Urinary bladder (tissue), 4 donors: ENCODE measurements around the gene SLC30A7. TPM values are rescaled to one million over a fixed set of nuclear protein-coding genes. Genes with fewer than 3 reads are reported as not detected.
"Not testable (repeated sequence)": the region's sequence is repeated elsewhere in the genome, so short reads cannot be mapped to it uniquely, and the experiment has no call there.

Source experiments
- DNase-seq: peaks from one replicate; pipeline ENCODE4 v3.0.0-alpha.2; 2015; ENCODE audit errors: extremely low spot score
- H3K27ac ChIP-seq: one replicate; pipeline ENCODE4 v1.5.1; 2013; ENCODE audit warnings: low read depth, mild to moderate bottlenecking, moderate library complexity
- H3K36me3 ChIP-seq: one replicate; pipeline ENCODE4 v1.6.1; 2013; ENCODE audit warnings: mild to moderate bottlenecking, moderate library complexity; ENCODE audit not compliant: insufficient read depth
- H3K4me1 ChIP-seq: one replicate; pipeline ENCODE4 v1.6.1; 2013; ENCODE audit warnings: mild to moderate bottlenecking, moderate library complexity; ENCODE audit not compliant: insufficient read depth
- H3K4me3 ChIP-seq: one replicate; pipeline ENCODE4 v1.5.1; 2013; ENCODE audit warnings: low read depth, low read length
- WGBS: extraction: QIAGEN DNeasy Blood & Tissue Kit; methylation state at CpG from one replicate; pipeline ENCODE4 v1.1.7; 2013; 5-methylcytosine and 5-hydroxymethylcytosine counted together
- polyA plus RNA-seq: library from polyadenylated mRNA; stranded (reverse); fragments of 200-250 nt; gene quantifications from one replicate; pipeline ENCODE4 v1.2.3, GENCODE V29; 2013
- total RNA-seq: library from RNA; depleted of rRNA; stranded (reverse); fragments of >200 nt; gene quantifications from one replicate; pipeline ENCODE4 v1.2.3, GENCODE V29; 2014
- donor health status: healthy with polysubstance abuse.
- donor health status: healthy.

Gene SLC30A7, protein sequence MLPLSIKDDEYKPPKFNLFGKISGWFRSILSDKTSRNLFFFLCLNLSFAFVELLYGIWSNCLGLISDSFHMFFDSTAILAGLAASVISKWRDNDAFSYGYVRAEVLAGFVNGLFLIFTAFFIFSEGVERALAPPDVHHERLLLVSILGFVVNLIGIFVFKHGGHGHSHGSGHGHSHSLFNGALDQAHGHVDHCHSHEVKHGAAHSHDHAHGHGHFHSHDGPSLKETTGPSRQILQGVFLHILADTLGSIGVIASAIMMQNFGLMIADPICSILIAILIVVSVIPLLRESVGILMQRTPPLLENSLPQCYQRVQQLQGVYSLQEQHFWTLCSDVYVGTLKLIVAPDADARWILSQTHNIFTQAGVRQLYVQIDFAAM
- total RNA-seq (50.2 TPM), polyA plus RNA-seq (4.0 TPM)

DNA sequence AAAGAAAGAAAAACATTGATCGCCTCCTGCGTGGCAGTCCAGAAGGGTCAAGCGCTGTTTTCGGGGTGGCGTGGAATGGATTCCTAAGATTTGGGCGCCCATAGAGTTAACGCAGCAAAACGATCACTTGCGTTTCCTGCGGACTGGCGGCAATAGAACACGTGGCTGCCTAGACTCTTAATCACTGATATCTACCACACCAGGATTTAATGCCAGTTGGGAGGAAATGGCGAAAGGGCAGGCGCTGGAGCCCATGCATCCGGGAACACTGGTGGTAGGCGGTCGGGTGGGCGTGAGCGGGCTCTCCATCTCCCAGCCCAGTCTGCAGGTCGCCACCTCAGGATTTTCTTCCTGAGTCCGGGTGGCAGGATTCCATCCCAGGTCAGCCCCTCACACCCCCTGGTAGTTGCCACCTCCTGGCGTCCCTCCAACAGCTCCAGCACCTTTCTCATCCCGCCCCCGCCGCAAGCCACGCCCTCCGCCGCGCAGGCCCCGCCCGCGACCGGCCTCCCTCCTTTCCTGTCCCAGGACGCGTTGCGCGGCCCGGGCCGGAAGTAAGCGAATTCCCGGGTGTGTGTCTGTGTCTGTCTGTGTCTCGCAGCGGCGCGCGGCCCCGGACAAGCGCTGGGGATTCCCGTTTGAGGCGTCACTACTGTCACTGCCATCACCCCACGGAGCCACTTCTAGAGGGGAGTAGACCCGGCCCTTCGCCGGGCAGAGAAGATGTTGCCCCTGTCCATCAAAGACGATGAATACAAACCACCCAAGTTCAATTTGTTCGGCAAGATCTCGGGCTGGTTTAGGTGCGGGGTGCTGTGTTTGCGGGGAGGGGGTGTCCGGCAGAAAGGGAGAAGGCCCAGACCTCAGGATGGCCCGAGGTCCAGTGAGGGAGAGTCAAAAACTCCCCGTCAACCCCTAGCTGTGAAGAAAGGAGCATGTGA is at the start of gene SLC30A7:
SLC30A7 (plus strand) TSS at position 551 of the 941 bp plus-strand sequence; CDS start at position 724, 173 bp downstream.
- Histone ChIP-seq H3K27ac (peak within 1 kb of the TSS; percentile 91), H3K4me3 (peak within 1 kb of the TSS; percentile 66), H3K36me3 (no peaks in the 10 kb centered on the region), H3K4me1 (no peaks in the 10 kb centered on the region)
- under 1% methylated on average over 62 of the region's 62 CpGs for WGBS
- DNase-seq = peak; percentile 78

DNA sequence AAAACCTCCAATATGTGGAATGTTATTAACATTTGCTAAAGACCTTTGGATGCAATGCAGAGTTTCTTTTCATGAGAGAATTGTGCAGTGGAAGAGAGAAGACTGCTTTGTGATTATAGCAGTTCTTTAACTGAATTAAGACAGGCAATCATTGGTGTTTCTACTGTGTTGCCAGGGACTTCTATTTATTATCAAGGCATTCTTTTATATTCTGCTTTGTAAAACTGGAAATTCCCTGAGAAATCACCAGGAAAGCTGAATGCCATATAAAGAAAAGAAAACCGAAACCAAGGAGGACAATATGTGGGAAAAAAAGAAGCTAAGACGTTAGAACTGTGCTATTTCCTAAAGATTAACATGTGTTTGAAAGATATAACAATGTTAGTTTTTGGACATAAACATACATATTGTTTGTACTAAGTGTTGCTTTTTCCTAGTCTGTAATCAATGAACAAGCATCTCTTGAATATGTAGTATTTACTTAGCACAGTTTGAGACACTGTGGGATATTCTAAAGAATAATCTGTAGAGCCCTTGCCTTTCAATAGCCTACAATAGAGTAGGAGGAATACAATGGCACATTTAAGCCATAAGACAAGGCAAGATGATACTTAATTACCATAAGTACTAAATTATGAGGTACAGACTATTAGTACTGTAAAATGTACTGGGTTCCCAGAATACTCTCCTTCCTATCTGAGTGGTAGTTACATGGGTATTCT is 48.4 kb upstream of the SLC30A7 start:
- H3K4me1 ChIP-seq = no peaks in the 10 kb centered on the region
- no peak overlapping the region for H3K27ac ChIP-seq
- no peaks in the 10 kb centered on the region for H3K36me3 ChIP-seq
- 24% methylated on average over 2 of the region's 2 CpGs for WGBS
- H3K4me3 ChIP-seq = no peak overlapping the region
- DNase-seq = no peak

DNA sequence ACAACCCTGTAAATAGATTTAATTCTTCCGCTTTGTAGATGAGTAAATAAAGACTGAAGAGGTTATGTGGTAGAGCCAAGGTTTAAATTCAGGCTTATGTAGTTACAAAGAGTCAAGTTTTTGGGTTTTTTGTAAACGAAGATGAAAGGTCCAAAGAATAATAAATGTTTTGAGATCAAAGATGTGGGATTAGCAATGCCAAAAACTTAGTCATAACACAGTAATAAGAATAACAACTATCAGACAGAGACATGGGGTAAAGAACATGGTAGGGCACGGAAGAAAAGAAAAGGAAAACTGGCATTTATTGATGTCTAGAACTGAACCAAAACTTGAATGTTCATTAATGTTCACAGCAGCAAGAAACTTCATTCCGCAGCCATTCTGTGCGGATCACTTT is 44.2 kb upstream of the SLC30A7 start:
- H3K27ac ChIP-seq = no peak overlapping the region
- DNase-seq = no peak
- no peaks in the 10 kb centered on the region for H3K4me1 ChIP-seq
- 68% methylated on average over 5 of the region's 5 CpGs for WGBS
- no peak overlapping the region for H3K4me3 ChIP-seq
- H3K36me3 ChIP-seq = no peaks in the 10 kb centered on the region

DNA sequence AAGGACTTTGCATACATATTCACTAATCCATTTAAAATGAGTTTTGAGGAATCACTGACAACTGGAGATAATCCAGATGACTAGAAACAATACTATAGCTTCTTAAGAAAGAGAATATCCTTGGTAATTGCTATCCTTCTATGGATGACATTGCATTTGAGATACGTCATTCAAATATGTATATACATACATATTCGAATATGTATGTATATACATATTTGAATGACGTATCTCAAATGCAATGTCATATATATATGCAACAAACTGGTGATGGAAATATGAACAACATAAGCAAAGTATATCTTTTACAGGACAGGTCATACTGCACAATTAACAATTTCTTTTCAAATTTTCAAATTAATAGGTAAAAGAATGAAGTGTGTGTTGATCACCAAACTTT is 42.9 kb upstream of the SLC30A7 start:
- no peak for DNase-seq
- Histone ChIP-seq H3K4me1 (no peaks in the 10 kb centered on the region), H3K27ac (no peak overlapping the region), H3K36me3 (no peaks in the 10 kb centered on the region), H3K4me3 (no peak overlapping the region)
- WGBS = 93% methylated on average over 3 of the region's 3 CpGs

DNA sequence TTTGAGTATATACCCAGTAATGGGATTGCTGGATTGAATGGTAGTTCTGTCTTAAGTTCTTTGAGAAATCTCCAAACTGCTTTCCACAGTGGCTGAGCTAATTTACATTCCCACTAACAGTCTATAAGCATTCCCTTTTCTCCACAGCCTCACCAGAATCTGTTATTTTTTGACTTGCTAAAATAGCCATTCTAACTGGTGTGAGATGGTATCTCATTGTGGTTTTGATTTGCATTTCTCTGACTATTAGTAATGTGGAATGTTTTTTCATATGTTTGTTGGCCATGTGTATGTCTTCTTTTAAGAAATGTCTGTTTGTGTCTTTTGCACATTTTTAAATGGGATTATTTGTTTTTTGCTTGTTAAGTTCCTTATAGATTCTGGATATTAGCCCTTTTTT is 40.8 kb upstream of the SLC30A7 start:
- DNase-seq, H3K27ac ChIP-seq, H3K4me3 ChIP-seq, H3K4me1 ChIP-seq, H3K36me3 ChIP-seq: not testable (repeated sequence)

DNA sequence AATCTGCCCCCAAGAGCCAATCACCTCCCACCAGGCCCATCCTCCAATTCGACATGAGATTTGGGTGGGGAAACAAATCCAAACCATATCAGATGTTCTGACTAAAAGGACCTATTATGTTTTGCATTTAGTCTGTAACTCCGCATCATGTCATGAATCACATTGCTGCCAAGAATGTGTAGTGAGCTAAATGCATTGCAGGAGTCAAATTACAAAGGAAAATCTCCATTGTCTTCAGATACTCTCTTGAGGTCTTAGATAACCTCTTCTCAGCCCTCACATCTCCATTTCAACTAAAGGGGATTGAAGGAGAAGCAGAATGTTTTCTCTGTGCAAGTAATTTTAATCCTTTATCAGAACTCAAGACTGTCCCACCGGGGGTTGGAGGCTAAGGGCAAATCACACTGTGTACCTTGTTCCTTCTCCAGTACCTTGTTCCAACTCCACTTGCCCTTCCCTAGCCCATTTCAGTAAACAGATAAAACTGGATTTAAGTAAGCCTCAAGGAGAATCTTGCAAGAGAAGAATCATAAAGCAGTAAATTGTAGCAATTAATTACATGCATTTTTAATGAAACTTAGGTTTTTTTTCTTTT is 35.4 kb upstream of the SLC30A7 start:
- no peak overlapping the region for H3K4me3 ChIP-seq
- H3K36me3 ChIP-seq = no peaks in the 10 kb centered on the region
- H3K27ac ChIP-seq = no peak overlapping the region
- H3K4me1 ChIP-seq = no peaks in the 10 kb centered on the region
- WGBS = 61% methylated on average over 3 of the region's 3 CpGs
- no peak for DNase-seq

DNA sequence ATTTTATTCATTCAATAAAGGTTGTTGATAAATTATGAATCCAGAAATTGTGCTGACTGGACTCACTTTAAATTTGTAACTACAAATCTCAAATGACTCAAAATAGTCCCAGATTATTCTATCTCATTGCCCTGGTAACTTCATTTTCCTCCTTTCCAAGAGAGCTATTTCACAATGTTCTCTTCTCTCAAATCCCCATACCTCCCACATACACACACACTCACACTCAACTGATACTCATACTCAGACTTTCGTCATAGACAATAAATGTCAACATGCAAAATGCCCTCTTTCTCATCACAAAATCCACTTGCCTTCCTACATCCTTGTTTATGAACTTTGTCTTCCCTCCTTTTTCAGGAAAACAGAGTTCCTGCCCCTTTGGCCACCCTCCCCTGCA is 34.5 kb upstream of the SLC30A7 start:
- H3K4me1 ChIP-seq = no peaks in the 10 kb centered on the region
- 90% methylated on average over 1 of the region's 1 CpG for WGBS
- no peak for DNase-seq

DNA sequence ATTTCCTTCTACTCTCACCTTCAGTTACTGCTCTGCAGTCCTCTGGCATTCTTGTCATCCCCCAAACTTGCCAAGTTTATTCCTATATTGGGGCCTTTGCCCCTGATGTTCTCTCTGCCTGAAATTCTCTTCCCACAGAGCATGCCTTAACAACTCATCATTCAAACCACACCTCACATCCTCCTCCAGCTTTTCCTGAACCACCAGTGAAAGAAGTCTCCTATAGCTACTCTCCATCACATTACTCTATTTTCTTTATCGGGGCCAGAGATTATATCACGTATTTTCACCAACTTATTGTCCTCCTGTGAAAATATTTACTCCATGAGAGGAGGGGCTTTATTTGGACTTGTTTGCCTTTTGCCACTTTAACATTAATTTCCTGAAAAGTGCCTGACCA is 33.3 kb upstream of the SLC30A7 start:
- WGBS = 74% methylated on average over 2 of the region's 2 CpGs
- H3K4me3 ChIP-seq = no peak overlapping the region
- H3K36me3 ChIP-seq = no peaks in the 10 kb centered on the region
- no peak overlapping the region for H3K27ac ChIP-seq
- DNase-seq = no peak
- no peaks in the 10 kb centered on the region for H3K4me1 ChIP-seq

More for the DNA sequence above, 34.5 kb upstream of the SLC30A7 start:
- no peak overlapping the region for H3K27ac ChIP-seq
- H3K4me3 ChIP-seq = no peak overlapping the region
- no peaks in the 10 kb centered on the region for H3K36me3 ChIP-seq

DNA sequence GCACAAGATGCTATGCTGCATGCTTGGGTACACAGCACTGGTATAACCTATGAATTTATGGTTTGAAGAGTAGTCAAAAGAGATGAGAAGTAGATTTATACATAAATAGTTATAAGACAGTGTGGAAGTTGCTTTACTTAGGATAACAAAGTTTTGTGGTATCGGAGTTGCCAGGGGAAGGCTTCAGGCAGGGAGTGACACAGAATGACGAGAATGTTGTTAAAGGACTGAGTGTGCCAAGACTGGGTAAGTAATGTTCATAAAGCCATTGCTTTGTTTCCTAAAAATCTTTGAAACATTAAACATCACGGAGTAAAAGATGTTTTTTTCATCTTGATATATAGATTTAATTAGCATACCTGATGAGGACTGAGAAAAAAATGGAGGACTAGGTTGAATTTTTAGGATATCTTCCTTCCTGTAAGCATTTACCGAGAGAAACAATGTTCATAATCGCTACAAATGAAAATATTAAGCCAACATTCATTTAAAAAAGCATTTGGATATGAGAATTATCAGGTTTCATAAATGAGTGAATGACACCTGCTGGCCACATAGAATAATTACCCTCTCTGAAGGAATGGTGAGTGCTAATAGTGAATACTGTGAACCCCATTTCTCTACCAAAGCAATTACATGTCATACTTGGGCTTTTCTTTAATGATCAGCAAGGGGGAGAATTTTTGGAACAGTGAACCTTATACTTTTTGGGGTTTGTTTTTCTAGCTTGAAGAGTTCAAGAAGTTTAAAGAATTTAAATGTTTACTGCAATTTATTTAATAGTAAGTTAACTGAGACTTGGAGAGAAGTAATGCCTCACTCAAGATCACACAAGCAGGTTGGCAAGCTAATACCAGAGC is 29.6 kb upstream of the SLC30A7 start:
- WGBS = 20% methylated on average over 5 of the region's 5 CpGs
- H3K4me3 ChIP-seq = no peak overlapping the region
- DNase-seq = no peak
- no peak overlapping the region for H3K27ac ChIP-seq
- no peaks in the 10 kb centered on the region for H3K4me1 ChIP-seq
- H3K36me3 ChIP-seq = no peaks in the 10 kb centered on the region

DNA sequence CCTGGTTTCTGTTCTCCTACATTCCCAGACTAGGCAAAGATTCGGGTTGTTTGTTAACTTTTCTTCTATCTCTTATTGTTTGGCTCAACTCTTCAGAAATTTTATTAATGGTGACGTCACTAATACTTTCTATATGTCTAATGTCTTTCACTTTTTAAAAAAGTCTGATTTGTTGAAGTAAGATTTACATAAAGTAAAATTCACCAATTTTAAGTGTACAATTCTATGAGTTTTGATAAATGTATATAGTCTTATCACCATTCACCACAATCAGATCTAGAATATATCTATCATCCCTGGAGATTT is 29.0 kb upstream of the SLC30A7 start:
- no peak overlapping the region for H3K27ac ChIP-seq
- 71% methylated on average over 2 of the region's 2 CpGs for WGBS
- H3K4me1 ChIP-seq = no peaks in the 10 kb centered on the region
- no peak overlapping the region for H3K4me3 ChIP-seq
- no peak for DNase-seq
- no peaks in the 10 kb centered on the region for H3K36me3 ChIP-seq

DNA sequence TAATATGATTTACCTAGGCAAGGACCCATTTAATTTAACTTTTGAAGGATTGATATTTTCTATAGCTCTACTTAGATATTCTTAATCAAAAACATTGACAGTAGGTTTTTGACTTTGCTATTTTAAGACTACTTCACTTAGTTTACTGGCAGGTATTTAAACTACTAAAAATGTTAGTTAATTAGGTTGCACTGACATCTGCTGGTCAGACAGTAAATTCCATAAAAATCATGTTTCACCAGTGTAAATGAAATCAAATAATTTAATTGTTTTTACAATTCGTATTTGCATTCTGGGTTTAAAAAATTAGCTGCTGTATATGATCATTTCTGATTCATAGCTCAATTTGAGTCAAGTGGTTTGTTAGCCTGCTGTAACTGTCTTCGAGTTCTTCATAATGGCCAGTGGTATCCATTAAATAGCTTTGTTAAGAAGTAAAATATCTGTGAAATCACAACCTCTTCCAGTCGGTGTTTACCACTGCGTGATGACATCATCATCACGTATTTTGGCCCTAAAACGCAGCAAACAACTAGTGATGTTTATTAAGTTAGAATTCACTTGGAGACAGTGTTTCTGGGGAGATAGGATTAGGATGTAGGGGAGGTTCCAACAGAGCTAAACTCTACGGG is 27.4 kb upstream of the SLC30A7 start:
- Histone ChIP-seq H3K36me3 (no peaks in the 10 kb centered on the region), H3K27ac (no peak overlapping the region), H3K4me1 (no peaks in the 10 kb centered on the region), H3K4me3 (no peak overlapping the region)
- 12% methylated on average over 7 of the region's 7 CpGs for WGBS
- no peak for DNase-seq

DNA sequence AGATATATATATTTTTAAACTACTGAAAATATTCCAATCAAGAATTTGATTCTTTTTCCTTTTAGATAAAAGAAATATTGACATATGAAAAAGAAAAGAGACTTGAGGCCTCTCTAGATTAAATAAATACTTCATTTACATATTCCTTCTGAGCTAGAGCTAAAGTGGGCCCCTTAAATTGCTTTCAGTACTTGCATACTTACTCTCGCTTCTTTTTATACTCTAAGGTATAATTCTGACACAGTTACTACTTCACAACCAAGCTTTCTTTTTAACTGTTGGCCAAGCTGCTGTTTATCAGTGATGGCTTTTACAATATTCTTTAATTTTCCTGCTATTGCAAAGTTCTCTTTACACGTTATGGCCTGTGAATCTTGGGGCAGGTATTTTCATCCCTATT is 25.9 kb upstream of the SLC30A7 start:
- no peak for DNase-seq
- Histone ChIP-seq H3K4me1 (no peaks in the 10 kb centered on the region), H3K4me3 (no peak overlapping the region), H3K27ac (no peak overlapping the region), H3K36me3 (no peaks in the 10 kb centered on the region)
- 79% methylated on average over 2 of the region's 2 CpGs for WGBS
